SJCRH30 (cell line): ENCODE data around the gene BRD9. TPM values are rescaled to one million over a fixed set of nuclear protein-coding genes. Genes with fewer than 3 reads are reported as not detected.
"Not testable (repeated sequence)": the region's sequence is repeated elsewhere in the genome, so short reads cannot be mapped to it uniquely, and the experiment has no call there.

Source experiments
- DNase-seq, 2 experiments: peaks; one replicate each; pipeline ENCODE4 v3.0.0-alpha.2; 2015 to 2020
- H3K27ac ChIP-seq: fragments of 250-450 bp; sonication (Bioruptor Pico); 2 replicates; pipeline ENCODE4 v1.5.1; 2020; ENCODE audit warnings: mild to moderate bottlenecking, moderate library complexity
- H3K27me3 ChIP-seq: fragments of 250-450 bp; sonication (Bioruptor Pico); 2 replicates; pipeline ENCODE4 v1.5.1; 2020; ENCODE audit warnings: mild to moderate bottlenecking, moderate library complexity
- H3K36me3 ChIP-seq: fragments of 250-450 bp; sonication (Bioruptor Pico); 2 replicates; pipeline ENCODE4 v1.5.1; 2020; ENCODE audit warnings: mild to moderate bottlenecking, moderate library complexity
- H3K4me1 ChIP-seq: fragments of 250-450 bp; sonication (Bioruptor Pico); 2 replicates; pipeline ENCODE4 v1.5.1; 2020; ENCODE audit warnings: mild to moderate bottlenecking, moderate library complexity
- H3K4me3 ChIP-seq: fragments of 250-450 bp; sonication (Bioruptor Pico); 2 replicates; pipeline ENCODE4 v1.5.1; 2020; ENCODE audit warnings: mild to moderate bottlenecking, moderate library complexity
- H3K9me3 ChIP-seq: fragments of 250-450 bp; sonication (Bioruptor Pico); replicated peaks from 2 replicates; pipeline ENCODE4 v1.5.1; 2020; ENCODE audit warnings: mild to moderate bottlenecking, moderate library complexity
- total RNA-seq: library from RNA; depleted of rRNA; stranded (reverse); fragments of >200 nt; shearing (Covaris generic); gene quantifications from 2 replicates; pipeline ENCODE4 v1.2.3, GENCODE V29; 2014; rRNA removed

Gene BRD9
- total RNA-seq, 1 experiment from 2014 or later: 19.9 TPM

- not testable (repeated sequence) for H3K27me3 ChIP-seq, H3K4me1 ChIP-seq, DNase-seq, H3K27ac ChIP-seq, H3K36me3 ChIP-seq, H3K4me3 ChIP-seq, H3K9me3 ChIP-seq
Observed at GRCh38 chr5:828194-828593, 64.4 kb downstream of the BRD9 start.

- not testable (repeated sequence) for H3K4me3 ChIP-seq, H3K27ac ChIP-seq, H3K27me3 ChIP-seq, DNase-seq, H3K9me3 ChIP-seq, H3K36me3 ChIP-seq, H3K4me1 ChIP-seq
Observed at GRCh38 chr5:825544-825943, 67.1 kb downstream of the BRD9 start.

GRCh38 chr5:821504-821903 is 71.1 kb downstream of the BRD9 start:
- Histone ChIP-seq H3K9me3 (no peaks in the 10 kb centered on the region), H3K4me1 (no peaks in the 10 kb centered on the region), H3K27ac (no peak overlapping the region), H3K27me3 (no peaks in the 10 kb centered on the region), H3K36me3 (no peaks in the 10 kb centered on the region), H3K4me3 (no peak overlapping the region)
- DNase-seq: no peak

GRCh38 chr5:820245-820644 is 72.4 kb downstream of the BRD9 start:
- Histone ChIP-seq H3K27ac (no peak overlapping the region), H3K36me3 (no peaks in the 10 kb centered on the region), H3K4me1 (no peaks in the 10 kb centered on the region), H3K27me3 (no peaks in the 10 kb centered on the region), H3K4me3 (no peak overlapping the region), H3K9me3 (no peaks in the 10 kb centered on the region)
- DNase-seq: no peak

- Histone ChIP-seq H3K27me3 (no peaks in the 10 kb centered on the region), H3K27ac (no peak overlapping the region), H3K9me3 (no peaks in the 10 kb centered on the region), H3K4me1 (no peaks in the 10 kb centered on the region), H3K36me3 (no peaks in the 10 kb centered on the region), H3K4me3 (no peak overlapping the region)
- DNase-seq: no peak
Observed at GRCh38 chr5:819078-819477, 73.5 kb downstream of the BRD9 start.

- H3K4me1 ChIP-seq: no peaks in the 10 kb centered on the region
- no peaks in the 10 kb centered on the region for H3K9me3 ChIP-seq
- no peak overlapping the region for H3K27ac ChIP-seq
- DNase-seq: peak in 1 of 2 experiments; percentile 5
- H3K36me3 ChIP-seq: no peaks in the 10 kb centered on the region
- H3K4me3 ChIP-seq: no peak overlapping the region
- H3K27me3 ChIP-seq: no peaks in the 10 kb centered on the region
Observed at GRCh38 chr5:816176-816575, 76.4 kb downstream of the BRD9 start.

GRCh38 chr5:815449-815848 is 77.2 kb downstream of the BRD9 start:
- Histone ChIP-seq H3K36me3 (no peaks in the 10 kb centered on the region), H3K4me3 (no peak overlapping the region), H3K27ac (no peak overlapping the region), H3K4me1 (no peaks in the 10 kb centered on the region), H3K9me3 (no peaks in the 10 kb centered on the region), H3K27me3 (no peaks in the 10 kb centered on the region)
- DNase-seq: no peak

Other genes with a start within 250 kb of the BRD9 start
- 0.03 and 0.04 TPM in 2 replicates for gene TPPP, start 199.4 kb downstream of the BRD9 start, total RNA-seq
- gene ZDHHC11B, start 108.1 kb downstream of the BRD9 start, total RNA-seq: 0.22 TPM in 1 of 2 replicates, not detected in the other
- gene ZDHHC11, start 41.8 kb downstream of the BRD9 start, total RNA-seq: 0.94 and 2.1 TPM in 2 replicates
- gene TRIP13, start 83 bp upstream of the BRD9 start, total RNA-seq: 44.7 and 47.5 TPM in 2 replicates
- gene NKD2, start 116.0 kb upstream of the BRD9 start, total RNA-seq: not detected in 2 replicates
- gene SLC12A7, start 219.3 kb upstream of the BRD9 start, total RNA-seq: 11.5 and 12.0 TPM in 2 replicates